Vagina (tissue), 2 donors: ENCODE data around the gene MCF2L. TPM values are rescaled to one million over a fixed set of nuclear protein-coding genes. Genes with fewer than 3 reads are reported as not detected.

Experiments used
- DNase-seq, 2 donors: peaks; one replicate each; pipeline ENCODE4 v3.0.0-alpha.2; 2017; ENCODE audit errors: extremely low spot score in 2 of 2
- H3K27ac ChIP-seq: fragments of 200-600 bp; sonication (generic); one replicate; pipeline ENCODE4 v1.5.1; 2019
- H3K27me3 ChIP-seq: fragments of 200-600 bp; sonication (generic); one replicate; pipeline ENCODE4 v1.5.1; 2019
- H3K36me3 ChIP-seq, 2 donors: fragments of 200-600 bp; sonication (generic); one replicate each; pipeline ENCODE4 v1.5.1; 2017 to 2019
- H3K4me1 ChIP-seq: fragments of 200-600 bp; sonication (generic); one replicate; pipeline ENCODE4 v1.5.1; 2019
- H3K4me3 ChIP-seq, 2 donors: fragments of 200-600 bp; sonication (generic); 1 replicate in 1 of 2; 2 replicates in 1 of 2; pipeline ENCODE4 v1.5.1; 2016 to 2019
- H3K9me3 ChIP-seq: fragments of 200-600 bp; sonication (generic); one replicate; pipeline ENCODE4 v1.5.1; 2019
- POLR2A ChIP-seq, 2 donors: fragments of 450-650 bp; IDR thresholded peaks; one replicate each; pipeline ENCODE4 v1.6.1; 2017; ENCODE audit warnings: antibody characterized with exemption in 2 of 2, mild to moderate bottlenecking in 2 of 2, moderate library complexity in 2 of 2
- POLR2AphosphoS5 ChIP-seq, 2 donors: sonication (generic); formaldehyde crosslinking; IDR thresholded peaks; one replicate each; pipeline ENCODE4 v1.9.0; 2017; ENCODE audit warnings: antibody characterized with exemption in 2 of 2, mild to moderate bottlenecking in 2 of 2, low read depth in 1 of 2; ENCODE audit not compliant: insufficient read depth in 1 of 2
- intact Hi-C: fragments of 100-400 bp; cut with DNase I; formaldehyde crosslinking; loops from one replicate; pipeline ENCODE4 v1.15.1; 2023
- total RNA-seq: library from RNA; depleted of rRNA; stranded (reverse); fragments of >200 nt; gene quantifications from one replicate; pipeline ENCODE4 v1.2.3, GENCODE V29; 2016
- TF ChIP-seq, protein P1 (sequence below), 3 experiments: fragments of 450-650 bp in 2 of 3; fragments of 200-600 bp in 1 of 3; sonication (generic) in 1 of 3; IDR thresholded peaks; one replicate each; pipeline ENCODE4 v1.5.1; 2017 to 2019; ENCODE audit warnings: antibody characterized with exemption in 3 of 3, mild to moderate bottlenecking in 2 of 3, moderate library complexity in 2 of 3

Gene MCF2L
- total RNA-seq, 1 donor from 2014 or later = 45.4 TPM

DNA sequence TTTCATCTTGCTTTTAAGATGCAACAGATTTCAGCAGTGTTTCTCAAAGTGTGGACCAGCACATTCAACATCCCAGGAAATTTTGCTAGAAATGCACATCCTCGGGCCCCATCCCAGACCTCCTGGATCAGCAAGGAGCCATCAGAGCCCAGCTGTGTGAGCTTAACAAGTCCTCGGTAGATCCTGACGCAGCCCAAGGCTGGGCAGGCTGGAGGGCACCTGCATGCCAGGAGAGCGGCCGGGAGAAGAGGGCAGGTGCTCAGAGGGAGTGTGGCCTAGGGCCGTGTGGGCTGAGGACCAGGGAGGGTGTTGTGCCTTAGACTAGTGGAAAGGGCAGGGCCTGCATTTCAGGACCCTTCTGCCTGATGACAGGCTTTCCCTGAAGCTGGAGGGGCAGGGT, 2.2 kb upstream of the MCF2L start:
- DNase-seq = no peak

DNA sequence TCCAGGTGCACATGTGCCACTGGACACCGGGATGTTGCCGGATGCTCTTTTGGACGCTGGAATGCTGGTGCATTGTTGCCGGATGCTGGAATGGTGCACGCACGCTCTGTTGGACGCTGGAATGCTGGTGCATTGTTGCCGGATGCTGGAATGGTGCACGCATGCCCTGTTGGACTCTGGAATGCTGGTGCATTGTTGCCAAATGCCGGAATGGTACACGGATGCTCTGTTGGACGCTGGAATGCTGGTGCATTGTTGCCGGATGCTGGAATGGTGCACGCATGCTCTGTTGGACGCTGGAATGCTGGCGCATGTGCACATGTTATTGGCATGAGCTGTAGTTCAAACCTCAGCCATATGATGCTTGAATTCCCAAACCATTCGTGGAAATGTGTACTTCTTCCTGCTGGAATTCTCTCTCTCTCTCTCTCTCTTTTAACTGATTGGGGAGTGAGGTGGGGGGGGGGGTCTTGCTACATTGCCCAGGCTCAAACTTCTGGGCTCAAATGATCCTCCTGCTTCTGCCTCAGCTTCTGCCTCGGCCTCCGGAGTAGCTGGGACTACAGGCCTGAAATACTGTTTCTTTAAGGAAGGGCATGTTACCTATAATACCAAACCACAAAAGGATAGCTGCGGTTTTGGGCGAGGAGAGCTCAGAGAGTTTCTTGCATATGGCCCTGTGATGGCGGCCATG, 1.2 kb upstream of the MCF2L start:
- TF ChIP-seq, protein P1, sequence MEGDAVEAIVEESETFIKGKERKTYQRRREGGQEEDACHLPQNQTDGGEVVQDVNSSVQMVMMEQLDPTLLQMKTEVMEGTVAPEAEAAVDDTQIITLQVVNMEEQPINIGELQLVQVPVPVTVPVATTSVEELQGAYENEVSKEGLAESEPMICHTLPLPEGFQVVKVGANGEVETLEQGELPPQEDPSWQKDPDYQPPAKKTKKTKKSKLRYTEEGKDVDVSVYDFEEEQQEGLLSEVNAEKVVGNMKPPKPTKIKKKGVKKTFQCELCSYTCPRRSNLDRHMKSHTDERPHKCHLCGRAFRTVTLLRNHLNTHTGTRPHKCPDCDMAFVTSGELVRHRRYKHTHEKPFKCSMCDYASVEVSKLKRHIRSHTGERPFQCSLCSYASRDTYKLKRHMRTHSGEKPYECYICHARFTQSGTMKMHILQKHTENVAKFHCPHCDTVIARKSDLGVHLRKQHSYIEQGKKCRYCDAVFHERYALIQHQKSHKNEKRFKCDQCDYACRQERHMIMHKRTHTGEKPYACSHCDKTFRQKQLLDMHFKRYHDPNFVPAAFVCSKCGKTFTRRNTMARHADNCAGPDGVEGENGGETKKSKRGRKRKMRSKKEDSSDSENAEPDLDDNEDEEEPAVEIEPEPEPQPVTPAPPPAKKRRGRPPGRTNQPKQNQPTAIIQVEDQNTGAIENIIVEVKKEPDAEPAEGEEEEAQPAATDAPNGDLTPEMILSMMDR (IDR thresholded peaks at IDR 0.05) = no peak
- TF ChIP-seq POLR2A (IDR thresholded peaks at IDR 0.05) = no peak
- no peak for TF ChIP-seq POLR2AphosphoS5 (IDR thresholded peaks at IDR 0.05; ENCODE audit: insufficient read depth in 1 of 2, low read depth in 1 of 2)
- no peak overlapping the region for H3K27ac ChIP-seq
- H3K4me1 ChIP-seq = peaks cover 31% of the 10 kb centered on the region
- no peaks in the 10 kb centered on the region for H3K9me3 ChIP-seq
- peak overlapping the region; percentile 50 to 53 for H3K4me3 ChIP-seq
- no peak for DNase-seq
- H3K27me3 ChIP-seq = no peaks in the 10 kb centered on the region
- no peaks in the 10 kb centered on the region for H3K36me3 ChIP-seq
- intact Hi-C loops = no loop called here

More for the DNA sequence above, 2.2 kb upstream of the MCF2L start:
- Histone ChIP-seq H3K4me1 (peaks cover 31% of the 10 kb centered on the region), H3K9me3 (no peaks in the 10 kb centered on the region), H3K36me3 (no peaks in the 10 kb centered on the region), H3K4me3 (no peak overlapping the region), H3K27me3 (no peaks in the 10 kb centered on the region), H3K27ac (no peak overlapping the region)
- TF ChIP-seq, protein P1 (IDR thresholded peaks at IDR 0.05) = no peak
- no peak for TF ChIP-seq POLR2AphosphoS5 (IDR thresholded peaks at IDR 0.05; ENCODE audit: insufficient read depth in 1 of 2, low read depth in 1 of 2)
- TF ChIP-seq POLR2A (IDR thresholded peaks at IDR 0.05) = no peak
- intact Hi-C loops = no loop called here

DNA sequence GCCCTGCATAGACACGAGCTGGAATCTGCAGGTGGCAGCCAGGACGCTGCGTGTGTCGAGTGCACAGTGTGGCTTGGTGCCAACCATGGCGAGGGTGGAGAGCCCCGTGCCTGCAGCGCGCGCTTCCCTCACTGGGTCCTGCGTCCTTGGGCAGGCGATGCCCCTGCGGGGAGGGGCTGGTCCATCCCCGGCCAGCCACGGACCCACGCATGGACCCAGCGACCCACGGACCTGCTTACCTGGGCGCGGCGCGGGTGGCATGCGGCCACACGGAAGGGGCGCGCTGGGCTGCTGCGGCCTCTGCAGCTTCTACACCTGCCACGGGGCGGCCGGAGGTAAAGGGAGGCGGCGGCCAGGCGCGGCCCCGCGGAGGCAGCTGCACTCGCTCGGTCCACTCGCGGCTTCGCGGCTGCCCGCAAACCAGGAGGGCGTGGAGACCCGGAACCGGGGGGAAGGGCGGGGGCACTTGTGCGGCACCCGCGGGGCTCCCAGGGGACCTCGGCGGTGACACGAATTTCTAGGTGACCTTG, 569 bp upstream of the MCF2L start:
- DNase-seq = no peak
- Histone ChIP-seq H3K4me1 (peaks cover 31% of the 10 kb centered on the region), H3K9me3 (no peaks in the 10 kb centered on the region), H3K27me3 (no peaks in the 10 kb centered on the region), H3K36me3 (no peaks in the 10 kb centered on the region), H3K4me3 (peak overlapping the region; percentile 50 to 53), H3K27ac (no peak overlapping the region)
- TF ChIP-seq POLR2AphosphoS5 (IDR thresholded peaks at IDR 0.05; ENCODE audit: insufficient read depth in 1 of 2, low read depth in 1 of 2) (no peak), POLR2A (IDR thresholded peaks at IDR 0.05) (no peak)
- TF ChIP-seq, protein P1 (IDR thresholded peaks at IDR 0.05) = no peak
- intact Hi-C loops = no loop called here

DNA sequence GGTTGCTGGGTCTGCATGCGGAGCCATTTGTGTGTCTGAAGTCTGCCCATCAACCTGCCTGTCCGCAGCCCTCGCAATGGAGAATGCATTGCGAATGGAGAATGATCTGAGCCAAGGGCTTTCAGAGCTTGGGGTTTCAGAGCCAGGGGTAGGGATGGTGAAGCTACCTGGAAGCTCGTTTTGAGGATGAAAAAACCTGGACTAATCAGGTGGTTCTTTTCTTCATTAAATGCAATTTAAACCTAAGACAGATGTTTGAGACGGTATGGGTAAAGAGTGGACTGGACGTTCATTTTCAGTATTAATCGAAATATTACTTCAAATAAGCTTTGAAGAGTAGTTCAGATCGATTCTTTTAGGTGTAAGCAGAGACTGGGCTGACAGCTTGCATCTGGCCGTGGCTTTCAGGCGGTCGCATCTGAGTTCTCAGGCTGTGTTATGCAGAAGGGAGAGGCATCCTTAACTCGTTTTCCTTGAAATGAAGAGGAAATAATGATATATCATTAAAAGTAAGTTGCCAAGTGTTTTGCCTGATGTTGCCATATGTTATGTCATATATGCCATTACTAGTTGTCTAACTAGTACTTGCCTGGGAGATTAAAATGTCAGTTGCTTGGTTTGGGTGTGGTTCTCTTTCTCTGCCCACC, 801 bp downstream of the MCF2L start:
- Histone ChIP-seq H3K36me3 (no peaks in the 10 kb centered on the region), H3K4me1 (peaks cover 31% of the 10 kb centered on the region), H3K27me3 (no peaks in the 10 kb centered on the region), H3K9me3 (no peaks in the 10 kb centered on the region), H3K27ac (no peak overlapping the region), H3K4me3 (peak overlapping the region; percentile 50 to 53)
- TF ChIP-seq, protein P1 (IDR thresholded peaks at IDR 0.05) = no peak
- TF ChIP-seq POLR2AphosphoS5 (IDR thresholded peaks at IDR 0.05; ENCODE audit: insufficient read depth in 1 of 2, low read depth in 1 of 2) = no peak
- no peak for TF ChIP-seq POLR2A (IDR thresholded peaks at IDR 0.05)
- no peak for DNase-seq
- intact Hi-C loops = no loop called here
